Measurements from ENCODE around the gene ZNRF1.

- TF ChIP-seq CTCF (IDR thresholded peaks at IDR 0.05): no peak
- TF ChIP-seq POLR2A (IDR thresholded peaks at IDR 0.05): no peak
Measured at GRCh38 chr16:75045424-75045823, 46.6 kb downstream of the ZNRF1 start.

All from right lobe of liver (tissue), 4 donors.